HG03045 (cell line): ENCODE data around the gene PGAP1.

Source experiments
- ATAC-seq: cut with Tn5 transposase; IDR thresholded peaks from one replicate; pipeline ENCODE4 v1.9.1; 2021; ENCODE audit warnings: mild to moderate bottlenecking, moderate library complexity; ENCODE audit not compliant: unreplicated experiment

The PGAP1 gene

GRCh38 chr2:196802401-196802800 is 124.1 kb downstream of the PGAP1 start:
- no peak for ATAC-seq

GRCh38 chr2:196801674-196802261 is 124.7 kb downstream of the PGAP1 start:
- no peak for ATAC-seq

GRCh38 chr2:196798980-196799379 is 127.5 kb downstream of the PGAP1 start:
- no peak for ATAC-seq

GRCh38 chr2:196792865-196793264 is 133.6 kb downstream of the PGAP1 start:
- no peak for ATAC-seq

GRCh38 chr2:196783431-196784094 is 142.9 kb downstream of the PGAP1 start:
- ATAC-seq = peak; percentile 55
